SKM-1 treated with dmso at 0.1 percent for 144 hours (cell line): Measurements from ENCODE around the gene SLAMF7.
A peak's percentile ranks its signal among the peaks of the same experiment; 100 is the strongest.
"Not testable (repeated sequence)": the region's sequence is repeated elsewhere in the genome, so short reads cannot be mapped to it uniquely, and the experiment has no call there.

ENCODE experiments used
- DNase-seq: peaks from one replicate; lab custom pipeline; 2025; ENCODE audit not compliant: unreplicated experiment; lab: John Stamatoyannopoulos, UW

SLAMF7 gene

DNA sequence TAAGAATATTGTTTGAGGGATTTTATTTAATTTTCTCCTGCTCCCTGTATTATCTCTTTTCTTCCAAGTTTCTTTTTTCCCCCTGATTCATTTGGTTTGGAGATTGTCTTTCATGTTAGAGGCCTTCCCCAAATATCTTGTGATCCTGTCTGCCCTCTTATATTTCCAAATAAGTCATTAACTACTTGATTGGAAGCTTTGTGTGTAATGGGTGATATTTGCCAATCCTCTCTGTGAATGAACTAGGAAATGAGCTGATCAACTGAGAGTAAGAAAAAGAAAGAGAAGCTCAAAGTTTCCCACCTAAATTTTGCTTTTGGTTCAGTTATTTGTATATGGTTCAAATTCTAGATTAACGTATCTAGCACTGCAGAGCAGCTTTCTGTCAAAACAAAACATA, 33.3 kb downstream of the SLAMF7 start:
- DNase-seq = no peak

DNA sequence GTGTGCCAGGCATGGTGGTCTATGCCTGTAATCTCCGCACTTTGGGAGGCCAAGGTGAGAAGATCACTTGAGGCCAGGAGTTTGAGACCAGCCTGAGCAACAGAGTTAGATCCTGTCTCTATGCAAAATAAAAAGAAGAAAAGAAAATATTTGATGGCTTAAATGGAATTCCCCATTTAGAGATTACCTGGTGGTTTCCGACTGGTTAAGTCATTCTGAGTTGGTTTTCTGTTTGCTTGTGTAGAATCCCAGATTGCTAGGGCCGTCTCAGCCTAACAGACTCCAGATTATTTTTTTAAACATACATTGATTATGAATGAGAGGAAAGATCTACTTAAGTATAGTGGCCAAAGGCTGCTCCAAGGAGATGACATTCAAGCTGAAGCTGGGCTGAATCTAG, 34.0 kb downstream of the SLAMF7 start:
- no peak for DNase-seq

DNA sequence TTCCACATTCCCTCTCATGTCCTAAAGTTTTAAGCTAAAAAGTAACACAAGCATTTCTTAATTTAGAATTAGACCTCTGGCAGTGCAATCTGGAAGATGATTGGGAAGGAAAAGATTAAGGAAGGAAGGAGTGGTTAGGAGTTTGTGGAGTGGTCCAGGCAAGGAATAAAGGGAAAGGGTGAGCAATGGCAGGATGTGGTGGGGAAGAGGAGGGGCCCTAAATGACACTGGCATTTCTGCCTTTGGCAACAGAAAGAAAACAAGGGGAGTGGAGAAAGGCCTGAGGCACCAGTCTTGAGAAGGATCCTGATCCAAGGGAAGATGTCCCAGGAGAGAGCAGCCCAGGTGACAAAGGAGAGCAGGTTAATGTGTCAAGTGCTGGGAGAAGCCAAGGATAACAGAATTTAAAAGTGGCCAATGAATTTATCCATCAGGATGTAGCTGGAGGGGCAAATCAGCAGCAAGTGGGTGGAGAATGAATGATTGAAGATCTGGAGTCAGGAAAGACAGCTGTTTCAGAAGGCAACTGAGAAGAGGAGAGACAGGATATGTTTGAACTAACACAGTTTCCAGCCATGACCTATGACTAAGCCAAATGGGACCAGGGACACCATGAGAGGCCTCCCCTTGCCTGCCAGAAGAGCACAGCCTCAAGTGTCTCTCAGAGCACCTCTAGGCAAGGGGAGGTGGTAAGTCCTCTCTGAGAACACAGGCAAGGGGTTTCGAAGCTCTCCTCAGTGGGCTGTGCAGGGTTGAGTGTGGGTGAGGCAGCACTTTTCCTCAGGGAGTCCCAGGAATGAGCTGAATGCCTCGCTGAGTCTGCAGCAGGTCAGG, 36.1 kb downstream of the SLAMF7 start:
- DNase-seq = no peak

DNA sequence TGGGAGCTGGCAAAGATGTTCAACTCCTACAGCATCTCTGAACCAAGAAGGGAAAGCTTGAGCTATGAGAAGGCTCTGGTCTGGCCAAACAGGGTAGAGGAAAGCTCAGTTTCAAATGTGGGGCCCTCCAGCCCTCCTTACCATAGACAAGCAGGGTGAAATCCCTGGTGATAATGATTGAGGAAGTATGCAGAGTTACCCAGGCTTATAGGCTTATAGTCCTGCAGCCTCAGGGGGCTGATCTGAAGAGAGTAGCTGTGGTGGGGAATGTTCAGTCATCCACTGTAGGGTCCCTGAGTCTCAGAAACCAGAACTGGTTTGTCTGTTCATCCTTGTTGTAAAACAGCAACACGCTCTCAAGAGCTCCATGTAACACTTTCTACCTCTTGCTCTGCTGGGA, 37.1 kb downstream of the SLAMF7 start:
- no peak for DNase-seq

DNA sequence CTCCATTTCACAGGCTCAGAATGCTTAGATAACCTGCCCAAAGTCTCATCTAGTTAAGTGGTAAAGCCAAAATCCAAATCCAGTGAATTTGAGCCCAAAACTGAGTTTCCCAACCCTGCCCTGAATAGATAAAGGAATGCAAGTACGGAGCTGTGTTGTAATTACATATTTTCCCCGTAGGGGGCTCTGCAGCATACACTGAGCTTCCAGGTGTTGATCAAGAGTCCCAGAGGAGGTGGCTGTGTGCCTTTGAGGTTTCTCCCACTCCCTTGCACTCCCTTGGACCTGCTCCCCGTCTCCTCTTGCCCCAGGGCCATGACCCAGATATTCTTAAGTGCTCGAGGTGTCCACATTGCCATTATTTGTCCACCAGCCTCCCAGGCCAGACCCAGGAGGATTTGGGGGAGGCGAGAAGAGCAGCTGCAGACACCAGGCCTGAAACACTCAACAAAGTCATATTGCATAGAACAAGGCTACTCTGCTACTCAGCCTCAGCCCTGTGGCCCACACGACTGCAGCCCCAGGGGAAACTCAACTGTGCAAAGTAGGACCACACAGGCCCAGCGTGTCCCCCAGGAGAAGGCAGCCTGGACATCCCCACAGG, 38.5 kb downstream of the SLAMF7 start:
- peak; percentile 29 for DNase-seq

DNA sequence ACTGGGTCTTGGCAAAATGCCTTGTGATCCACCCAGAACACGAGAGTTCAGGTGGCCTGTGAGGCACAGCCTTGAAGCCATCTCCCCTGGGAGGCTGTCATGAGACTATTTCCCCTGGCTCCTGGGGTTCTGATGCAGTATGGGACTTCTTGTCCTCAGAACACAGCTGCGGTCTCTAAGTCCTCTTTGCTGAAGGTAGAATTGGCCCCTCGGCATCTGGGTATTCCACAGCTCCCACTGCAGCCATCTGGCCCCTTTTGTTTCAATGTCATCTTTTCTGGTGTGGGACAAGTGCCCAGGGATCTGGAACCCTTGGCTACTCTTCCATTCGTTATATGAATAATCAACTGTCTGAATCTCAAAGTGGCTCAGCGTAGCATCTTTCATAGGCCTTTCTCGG, 39.9 kb downstream of the SLAMF7 start:
- no peak for DNase-seq

DNA sequence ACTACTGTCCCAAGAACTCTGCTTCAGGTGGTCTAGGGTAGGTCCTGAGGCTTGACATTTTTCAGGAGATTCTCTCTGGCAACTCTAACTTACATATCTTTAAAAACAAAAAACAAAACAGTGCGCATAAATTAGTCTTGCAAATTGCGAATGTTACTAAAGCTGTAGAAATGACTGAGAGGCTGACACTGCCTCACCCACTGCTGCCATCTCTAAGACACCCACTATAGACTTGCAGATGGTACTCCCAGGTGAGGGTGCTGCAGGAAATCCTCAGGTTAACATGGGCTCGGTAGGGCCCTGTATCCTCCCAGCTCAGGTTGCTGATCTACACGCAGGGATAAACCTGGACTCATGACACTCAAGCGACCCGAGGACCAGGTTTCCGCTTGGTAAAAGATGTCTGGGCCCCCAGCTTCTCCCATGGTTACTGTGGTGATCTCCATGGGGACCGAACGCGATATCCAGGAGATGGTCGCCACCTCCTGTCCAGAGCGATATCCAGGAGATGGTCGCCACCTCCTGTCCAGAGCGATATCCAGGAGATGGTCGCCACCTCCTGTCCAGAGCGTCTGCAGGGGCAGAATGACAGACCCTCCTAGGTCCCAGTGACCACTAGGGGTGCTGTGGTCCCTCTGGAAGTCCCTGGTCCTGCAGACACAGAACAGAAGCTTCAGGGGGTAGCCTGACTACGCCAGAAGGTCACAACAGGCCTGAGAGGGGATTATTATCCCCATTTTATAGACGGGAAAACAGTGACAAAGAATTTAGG, 40.8 kb downstream of the SLAMF7 start:
- peak; percentile 32 for DNase-seq

DNA sequence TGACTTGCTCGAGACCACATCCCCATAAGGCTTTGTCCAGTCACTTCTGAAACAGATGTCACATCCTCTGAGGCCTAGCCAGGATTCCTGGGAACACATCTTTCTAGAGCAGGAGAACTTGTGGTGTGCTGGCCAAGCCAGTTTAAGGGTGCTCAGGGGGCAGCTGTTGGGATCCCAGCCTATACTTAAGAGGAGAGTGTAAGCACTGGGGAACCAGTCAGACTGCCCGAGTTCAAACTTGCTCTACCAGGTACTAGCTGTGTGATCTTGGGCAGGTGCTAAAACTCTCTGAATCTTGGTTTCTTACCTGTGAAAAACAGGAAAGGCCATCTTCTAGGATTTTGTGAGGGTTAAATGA, 41.3 kb downstream of the SLAMF7 start:
- DNase-seq = no peak

DNA sequence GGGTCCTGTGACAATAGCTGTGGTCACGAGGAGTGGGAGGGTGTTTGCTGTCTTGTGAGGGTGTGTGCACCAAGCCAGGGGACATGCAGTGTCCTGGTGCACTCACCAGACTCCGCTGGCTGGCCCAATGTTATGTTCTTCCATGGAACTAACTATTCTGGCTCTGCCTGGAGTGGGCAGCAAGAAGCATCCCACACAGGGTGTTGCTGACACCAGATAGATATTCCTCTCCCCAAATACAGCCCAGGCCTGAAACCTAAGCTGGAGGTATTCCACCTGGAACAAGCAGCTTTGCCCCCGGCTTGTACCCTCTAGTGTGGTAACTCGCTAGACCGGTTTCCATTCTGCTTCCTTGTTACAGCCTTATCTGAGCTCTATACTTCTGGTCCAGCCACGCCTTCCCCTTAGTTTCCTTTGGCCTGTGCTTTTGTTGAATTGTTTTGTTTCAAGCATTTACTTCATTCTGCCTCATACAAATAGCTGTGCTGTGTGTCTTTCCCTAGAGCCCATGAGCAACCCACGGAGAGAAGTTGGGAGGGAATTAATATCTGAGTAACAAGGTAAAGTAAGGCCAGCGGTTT, 42.2 kb downstream of the SLAMF7 start:
- no peak for DNase-seq

DNA sequence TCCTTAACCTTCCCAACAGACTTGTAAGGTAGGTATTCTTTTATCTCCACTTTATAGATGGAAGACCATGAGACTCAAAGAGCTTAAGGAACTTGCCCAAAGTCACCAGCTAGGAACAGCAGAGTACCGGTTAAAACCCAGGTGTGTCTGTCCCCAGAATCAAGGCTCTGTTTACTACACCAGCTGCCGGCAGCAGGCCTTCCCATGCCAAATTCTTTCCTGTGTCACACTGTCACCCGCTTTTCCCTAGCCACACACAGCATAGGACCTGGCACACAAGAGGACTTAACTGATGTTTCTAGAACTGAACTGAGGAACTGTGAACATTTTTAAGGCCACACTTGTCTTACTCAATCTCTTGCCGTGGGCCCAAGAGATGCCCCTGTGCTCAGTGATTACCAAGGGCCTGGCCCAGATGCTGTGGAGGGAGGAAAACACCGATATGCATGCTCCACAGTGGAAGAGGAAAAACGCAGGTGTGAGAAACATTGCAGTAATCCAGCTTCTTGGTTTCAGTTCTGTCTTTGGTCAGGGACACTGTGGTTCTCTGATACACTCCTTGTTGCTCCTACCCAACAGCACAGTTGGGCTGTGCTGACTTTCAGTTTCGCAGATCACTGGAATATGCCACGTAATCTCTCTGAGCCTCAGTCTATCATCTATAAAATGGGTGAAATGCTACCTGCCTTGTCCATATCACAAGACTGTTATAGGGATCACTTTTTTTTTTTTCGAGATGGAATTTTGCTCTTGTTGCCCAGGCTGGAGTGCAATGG, 43.1 kb downstream of the SLAMF7 start:
- peak; percentile 31 for DNase-seq

DNA sequence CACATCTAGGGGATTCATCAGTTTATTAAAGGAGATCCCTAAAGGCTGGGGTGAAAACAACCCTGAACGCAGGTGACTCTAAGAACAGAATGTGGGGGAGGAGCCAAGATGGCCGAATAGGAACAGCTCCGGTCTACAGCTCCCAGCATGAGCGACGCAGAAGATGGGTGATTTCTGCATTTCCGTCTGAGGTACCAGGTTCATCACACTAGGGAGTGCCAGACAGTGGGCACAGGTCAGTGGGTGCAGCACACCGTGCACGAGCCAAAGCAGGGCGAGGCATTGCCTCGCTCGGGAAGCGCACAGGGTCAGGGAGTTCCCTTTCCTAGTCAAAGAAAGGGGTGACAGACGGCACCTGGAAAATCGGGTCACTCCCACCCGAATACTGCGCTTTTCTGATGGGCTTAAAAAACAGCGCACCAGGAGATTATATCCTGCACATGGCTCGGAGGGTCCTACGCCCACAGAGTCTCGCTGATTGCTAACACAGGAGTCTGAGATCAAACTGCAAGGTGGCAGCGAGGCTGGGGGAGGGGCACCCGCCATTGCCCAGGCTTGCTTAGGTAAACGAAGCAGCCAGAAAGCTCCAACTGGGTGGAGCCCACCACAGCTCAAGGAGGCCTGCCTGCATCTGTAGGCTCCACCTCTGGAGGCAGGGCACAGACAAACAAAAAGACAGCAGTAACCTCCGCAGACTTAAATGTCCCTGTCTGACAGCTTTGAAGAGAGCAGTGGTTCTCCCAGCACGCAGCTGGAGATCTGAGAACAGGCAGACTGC, 44.1 kb downstream of the SLAMF7 start:
- DNase-seq = not testable (repeated sequence)

DNA sequence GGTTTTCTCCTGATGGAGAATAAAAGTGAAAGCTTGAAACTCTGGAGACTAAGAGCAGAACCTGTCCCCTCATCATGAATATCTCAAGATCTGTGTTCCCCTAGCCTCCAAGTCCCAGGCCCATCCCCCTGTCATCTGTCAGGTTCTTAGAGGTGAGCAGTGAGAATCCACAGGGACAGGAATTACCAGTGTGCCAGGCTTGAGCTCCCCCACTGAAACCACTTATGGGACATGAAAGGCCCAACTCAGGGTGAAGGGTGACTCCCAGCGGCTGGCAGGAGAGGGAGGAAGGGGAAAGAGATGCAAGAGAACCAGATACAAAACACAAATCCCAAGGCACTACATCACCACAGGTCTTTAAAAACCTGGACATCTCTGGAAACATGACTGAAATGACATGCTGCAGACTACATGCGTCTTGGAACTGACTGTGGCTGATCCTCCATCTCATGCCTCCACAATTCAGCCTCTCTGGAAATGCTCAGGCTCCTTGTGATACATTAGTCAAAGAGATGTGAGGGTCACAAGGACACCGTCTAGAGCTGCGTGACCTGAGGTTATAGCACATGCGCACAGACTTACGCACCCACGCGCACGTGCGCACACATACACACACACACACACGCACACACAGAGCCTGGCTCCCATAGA, 50.1 kb downstream of the SLAMF7 start:
- DNase-seq = no peak

DNA sequence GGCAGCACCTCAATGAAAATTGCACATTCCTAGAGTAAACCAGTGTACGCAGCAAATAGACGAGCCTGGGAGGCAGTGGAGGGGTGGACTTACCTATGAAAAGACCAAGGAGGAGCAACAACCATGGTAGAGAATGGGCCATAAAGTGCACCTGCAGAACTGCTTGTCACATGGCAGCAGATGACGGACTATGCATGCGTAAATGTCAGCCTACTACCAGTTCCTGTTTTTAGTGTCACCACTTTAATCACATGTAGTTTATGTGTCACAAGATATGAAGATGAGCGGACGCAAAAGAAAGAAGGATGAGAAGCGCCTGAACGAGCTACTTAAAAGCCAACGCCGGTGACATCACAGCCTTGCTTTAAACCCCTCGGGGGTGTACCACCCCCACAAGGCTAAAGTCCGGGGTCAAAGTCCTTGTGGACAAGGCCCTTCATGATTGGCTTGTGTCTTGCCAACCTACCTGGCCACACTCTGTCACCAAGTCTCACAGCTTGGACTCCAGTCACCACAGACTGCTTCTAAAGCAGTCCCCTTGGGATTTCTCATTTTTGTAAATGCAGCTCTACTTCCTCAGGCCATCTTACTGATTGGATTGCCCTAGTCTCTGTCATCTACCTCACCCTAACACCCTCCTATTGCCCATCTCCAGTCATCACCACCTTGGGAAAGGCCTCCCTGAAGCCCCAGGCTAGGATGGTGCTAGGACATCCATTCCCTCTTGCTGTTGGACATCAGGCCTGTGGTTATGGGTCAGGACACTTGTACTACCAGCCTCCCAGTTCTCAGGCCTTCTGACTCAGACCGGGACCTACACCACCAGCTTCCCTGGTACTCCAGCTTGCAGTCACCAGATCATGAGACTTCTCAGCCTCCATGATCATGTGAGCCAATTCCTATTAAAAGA, 50.9 kb downstream of the SLAMF7 start:
- DNase-seq = no peak

DNA sequence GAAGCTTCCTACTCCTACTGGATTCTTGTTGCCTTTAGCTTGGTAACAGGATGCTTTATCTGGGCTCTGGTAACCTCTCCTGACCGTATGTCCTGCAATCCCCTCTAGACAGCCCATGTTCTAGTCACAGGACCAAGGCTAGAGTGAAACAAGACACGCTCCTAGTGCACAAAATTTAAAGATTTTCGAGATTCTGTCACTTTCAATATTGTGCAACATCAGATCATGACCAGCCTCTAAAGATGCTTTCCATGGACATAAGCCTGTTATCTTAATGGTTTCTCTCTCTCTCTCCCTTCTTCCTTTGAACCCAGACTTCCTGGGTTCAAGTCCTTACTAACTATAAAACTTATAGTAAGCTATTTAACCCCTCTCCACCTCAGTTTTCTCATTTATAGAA, 55.3 kb downstream of the SLAMF7 start:
- no peak for DNase-seq

DNA sequence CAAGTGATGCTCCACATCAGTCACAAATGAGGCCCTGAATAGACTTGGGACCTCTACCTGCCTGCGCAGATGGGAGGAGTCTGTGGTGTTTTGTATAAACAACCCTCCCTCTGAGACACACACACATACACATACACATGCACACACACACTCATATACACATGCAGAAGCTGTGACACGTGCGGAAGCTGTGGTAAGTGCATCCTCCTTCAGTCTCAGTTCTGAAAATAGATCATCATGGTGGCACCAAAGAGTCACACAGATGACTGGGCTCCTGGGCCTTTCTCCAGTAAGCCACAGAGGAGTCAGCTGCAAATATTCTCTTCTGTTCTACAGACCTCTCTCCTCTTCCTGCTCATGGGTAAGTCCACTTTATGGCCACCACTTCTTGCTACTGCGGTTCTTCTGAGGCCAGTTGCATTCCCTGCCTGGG, 56.9 kb downstream of the SLAMF7 start, which contains the start of gene LY9:
TSS of gene LY9 (plus strand) at position 224 of the 433 bp plus-strand sequence. CDS start at position 238, 14 bp downstream.
- no peak for DNase-seq

DNA sequence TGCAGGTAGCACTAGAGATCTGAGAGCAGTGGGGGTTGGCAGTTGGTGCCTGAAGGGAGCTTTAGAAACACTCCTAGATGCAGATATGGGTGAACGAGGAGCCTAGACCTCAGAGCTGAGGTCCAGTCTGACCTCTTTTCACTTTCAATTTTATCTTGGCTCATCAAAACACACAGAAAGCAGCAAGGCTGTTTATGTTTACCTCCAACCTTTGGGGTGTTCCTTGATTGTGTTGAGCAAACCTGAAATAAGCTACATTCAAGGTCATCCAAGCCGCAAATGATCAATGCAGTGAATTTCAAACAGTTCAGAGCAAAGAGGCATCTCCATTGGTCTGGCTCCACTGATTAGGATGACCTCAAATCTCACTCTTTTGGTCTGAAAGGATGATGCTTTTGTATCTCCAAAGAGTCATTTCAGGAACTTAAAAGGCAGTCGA, 58.2 kb downstream of the SLAMF7 start:
- no peak for DNase-seq

DNA sequence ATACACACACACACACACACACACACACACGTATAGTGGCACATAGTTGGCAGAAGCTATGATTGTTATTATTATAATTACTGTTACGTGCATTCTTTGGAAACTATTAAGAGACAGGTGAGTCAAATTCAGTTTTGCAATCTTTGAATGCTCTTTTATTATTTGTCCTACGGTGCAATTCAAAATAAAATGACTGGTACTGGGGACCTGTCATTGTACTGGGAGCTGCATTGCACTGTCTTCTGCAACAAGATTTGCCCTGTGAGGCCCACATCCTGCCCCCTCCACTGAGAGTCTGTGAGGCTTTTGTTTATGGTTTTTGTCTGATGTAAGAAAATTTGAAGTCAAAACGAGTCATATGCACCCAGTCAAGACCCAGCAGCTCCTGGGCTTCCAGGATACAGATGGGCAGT, 58.8 kb downstream of the SLAMF7 start:
- DNase-seq = no peak

DNA sequence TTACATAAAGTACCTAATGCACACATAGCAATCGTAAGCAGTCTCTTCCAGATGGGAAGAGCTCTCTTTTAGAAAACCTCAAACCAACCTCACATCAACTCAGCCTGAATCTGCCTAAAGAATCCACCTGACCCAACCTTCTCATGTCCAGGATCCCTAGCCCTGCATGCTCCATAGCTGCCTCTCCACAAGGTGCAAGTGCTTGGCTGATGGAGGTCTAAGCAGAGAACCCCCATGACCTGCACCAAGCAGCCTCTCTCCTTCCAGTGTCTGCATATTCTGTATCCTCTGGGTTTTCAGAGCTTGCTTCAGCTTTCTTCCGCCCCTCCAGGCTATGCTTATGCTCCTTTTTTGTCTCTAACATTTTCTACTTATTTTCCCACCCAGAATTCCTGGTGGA, 59.4 kb downstream of the SLAMF7 start:
- DNase-seq = no peak
